Fibroblast of lung (primary cell): ENCODE results near the gene RNF19B. TPM values are rescaled to one million over a fixed set of nuclear protein-coding genes. Genes with fewer than 3 reads are reported as not detected.

Source experiments
- DNase-seq, 2 donors: peaks; one replicate each; pipeline versions ENCODE4 v3.0.0 to v3.0.0-alpha.2; 2010; ENCODE audit warnings: low read depth in 2 of 2
- H2AFZ ChIP-seq: 2 replicates; pipeline ENCODE4 v1.5.1; 2012; ENCODE audit warnings: low read length, control low read depth, inconsistent platforms
- H3K27ac ChIP-seq: 2 replicates; pipeline ENCODE4 v1.5.1; 2011; ENCODE audit warnings: low read length, control low read depth; ENCODE audit not compliant: insufficient read depth
- H3K27me3 ChIP-seq: 2 replicates; pipeline ENCODE4 v1.5.1; 2011; ENCODE audit warnings: mild to moderate bottlenecking, low read length; ENCODE audit not compliant: control insufficient read depth, insufficient read depth
- H3K36me3 ChIP-seq: 2 replicates; pipeline ENCODE4 v1.5.1; 2011; ENCODE audit warnings: low read length; ENCODE audit not compliant: control insufficient read depth, insufficient read depth
- H3K4me1 ChIP-seq: 2 replicates; pipeline ENCODE4 v1.5.1; 2011; ENCODE audit warnings: low read length; ENCODE audit not compliant: control insufficient read depth, insufficient read depth; ENCODE audit errors: extremely low read depth
- H3K4me2 ChIP-seq: 2 replicates; pipeline ENCODE4 v1.5.1; 2011; ENCODE audit warnings: low read length, control low read depth; ENCODE audit not compliant: insufficient read depth; ENCODE audit errors: extremely low read depth
- H3K4me3 ChIP-seq, 4 experiments: fragments of 200-600 bp in 1 of 4; sonication (generic) in 1 of 4; replicated peaks in 1 of 4; 2 replicates each; pipeline ENCODE4 v1.5.1; 2011 to 2016; ENCODE audit warnings: low read length in 4 of 4, low read depth in 3 of 4, mild to moderate bottlenecking in 3 of 4, control low read depth in 2 of 4, inconsistent platforms in 1 of 4, mixed read lengths in 1 of 4; ENCODE audit not compliant: insufficient read depth in 1 of 4; ENCODE audit errors: control extremely low read depth in 1 of 4
- H3K79me2 ChIP-seq: 2 replicates; pipeline ENCODE4 v1.5.1; 2012; ENCODE audit warnings: mild to moderate bottlenecking, low read length, inconsistent platforms; ENCODE audit not compliant: control insufficient read depth, insufficient read depth
- H3K9ac ChIP-seq: 2 replicates; pipeline ENCODE4 v1.5.1; 2011; ENCODE audit warnings: mild to moderate bottlenecking, low read length, control low read depth; ENCODE audit not compliant: insufficient read depth
- H3K9me3 ChIP-seq: 2 replicates; pipeline ENCODE4 v1.5.1; 2012; ENCODE audit warnings: low read depth, low read length; ENCODE audit not compliant: control insufficient read depth, insufficient read depth
- H4K20me1 ChIP-seq: 2 replicates; pipeline ENCODE4 v1.5.1; 2011; ENCODE audit warnings: low read length; ENCODE audit not compliant: control insufficient read depth, insufficient read depth; ENCODE audit errors: extremely low read depth
- EZH2 ChIP-seq: IDR thresholded peaks from 2 replicates; pipeline ENCODE4 v1.5.1; 2012; ENCODE audit warnings: low read length, control low read depth, mild to moderate bottlenecking; ENCODE audit errors: missing control alignments
- polyA plus RNA-seq, 2 donors: library from polyadenylated mRNA; depleted of rRNA in 1 of 2; stranded (reverse) in 1 of 2; unstranded in 1 of 2; fragments of >200 nt; gene quantifications; 2 replicates each; pipeline ENCODE4 v1.2.1, GENCODE V29; 2011 to 2012; ENCODE audit warnings: missing spikeins in 1 of 2
- total RNA-seq: library from RNA; depleted of rRNA; stranded (reverse); fragments of >200 nt; gene quantifications from 2 replicates; pipeline ENCODE4 v1.2.1, GENCODE V29; 2014
- TF ChIP-seq, protein P1 (sequence below), 2 donors: IDR thresholded peaks in 1 of 2; conservative IDR thresholded peaks in 1 of 2; 1 replicate in 1 of 2; 2 replicates in 1 of 2; pipeline ENCODE4 v1.5.1; 2011 to 2012; ENCODE audit warnings: low read length in 2 of 2, control low read depth in 1 of 2, inconsistent platforms in 1 of 2, low read depth in 1 of 2, mild to moderate bottlenecking in 1 of 2

Gene RNF19B
- total and polyA plus RNA-seq, 2 donors (not counting 1 experiment from before 2014, with no cell fraction given), result 10.1 to 15.4 TPM

DNA sequence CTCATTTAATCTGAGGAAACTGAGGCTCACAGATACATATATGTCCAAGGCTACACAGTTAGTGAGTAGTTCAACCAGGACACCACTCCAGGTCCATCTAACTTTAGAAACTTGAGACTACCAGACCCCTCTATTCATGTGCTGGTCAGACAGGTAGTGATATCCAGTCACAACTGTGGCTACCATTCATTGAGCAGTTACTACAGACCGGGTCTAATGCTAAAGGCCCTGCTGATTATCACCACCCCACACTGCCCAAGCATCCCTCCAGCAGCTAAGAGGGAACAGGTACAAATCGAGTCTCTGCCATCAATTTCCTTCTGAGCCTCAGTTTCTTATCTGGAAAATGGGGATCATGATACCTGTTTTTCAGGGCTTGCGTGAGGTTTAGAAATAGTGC, 73.0 kb downstream of the RNF19B start:
- Histone ChIP-seq H3K27ac (no peak overlapping the region), H3K9ac (no peak overlapping the region), H4K20me1 (no peaks in the 10 kb centered on the region), H3K36me3 (no peaks in the 10 kb centered on the region), H3K4me3 (no peak overlapping the region), H3K4me1 (no peaks in the 10 kb centered on the region), H2AFZ (no peak overlapping the region), H3K9me3 (no peaks in the 10 kb centered on the region), H3K27me3 (peaks cover 22% of the 10 kb centered on the region), H3K4me2 (no peak overlapping the region), H3K79me2 (no peaks in the 10 kb centered on the region)
- DNase-seq, result no peak
- TF ChIP-seq, protein P1, sequence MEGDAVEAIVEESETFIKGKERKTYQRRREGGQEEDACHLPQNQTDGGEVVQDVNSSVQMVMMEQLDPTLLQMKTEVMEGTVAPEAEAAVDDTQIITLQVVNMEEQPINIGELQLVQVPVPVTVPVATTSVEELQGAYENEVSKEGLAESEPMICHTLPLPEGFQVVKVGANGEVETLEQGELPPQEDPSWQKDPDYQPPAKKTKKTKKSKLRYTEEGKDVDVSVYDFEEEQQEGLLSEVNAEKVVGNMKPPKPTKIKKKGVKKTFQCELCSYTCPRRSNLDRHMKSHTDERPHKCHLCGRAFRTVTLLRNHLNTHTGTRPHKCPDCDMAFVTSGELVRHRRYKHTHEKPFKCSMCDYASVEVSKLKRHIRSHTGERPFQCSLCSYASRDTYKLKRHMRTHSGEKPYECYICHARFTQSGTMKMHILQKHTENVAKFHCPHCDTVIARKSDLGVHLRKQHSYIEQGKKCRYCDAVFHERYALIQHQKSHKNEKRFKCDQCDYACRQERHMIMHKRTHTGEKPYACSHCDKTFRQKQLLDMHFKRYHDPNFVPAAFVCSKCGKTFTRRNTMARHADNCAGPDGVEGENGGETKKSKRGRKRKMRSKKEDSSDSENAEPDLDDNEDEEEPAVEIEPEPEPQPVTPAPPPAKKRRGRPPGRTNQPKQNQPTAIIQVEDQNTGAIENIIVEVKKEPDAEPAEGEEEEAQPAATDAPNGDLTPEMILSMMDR (conservative IDR thresholded peaks at IDR 0.05 in 1 of 2, IDR thresholded peaks at IDR 0.05 in 1 of 2; ENCODE audit: low read depth in 1 of 2, low read length in 2 of 2), result no peak
- TF ChIP-seq EZH2, result no peak

DNA sequence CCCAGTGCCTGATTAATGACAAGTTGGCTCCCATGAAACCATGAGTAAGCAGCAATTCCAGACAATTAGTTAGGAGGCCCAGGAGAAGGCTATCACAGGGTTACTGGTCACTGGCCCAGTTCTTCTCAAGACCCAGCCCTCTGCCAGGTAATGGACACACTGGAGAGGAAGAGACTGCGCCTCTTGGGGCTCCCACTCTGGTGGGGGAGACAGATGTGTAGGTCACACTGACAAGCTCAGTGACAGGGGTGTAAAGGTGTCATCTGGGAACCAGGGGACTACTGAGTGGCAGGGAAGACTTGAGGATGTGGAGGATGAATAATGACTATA, 73.4 kb downstream of the RNF19B start:
- DNase-seq, result peak in 1 of 2 donors; percentile 20
- no peak overlapping the region for H2AFZ ChIP-seq
- no peak overlapping the region for H3K27ac ChIP-seq
- no peaks in the 10 kb centered on the region for H3K4me1 ChIP-seq
- H3K4me3 ChIP-seq, result no peak overlapping the region
- H3K36me3 ChIP-seq, result no peaks in the 10 kb centered on the region
- H3K9ac ChIP-seq, result no peak overlapping the region
- H4K20me1 ChIP-seq, result no peaks in the 10 kb centered on the region
- TF ChIP-seq, protein P1 (conservative IDR thresholded peaks at IDR 0.05 in 1 of 2, IDR thresholded peaks at IDR 0.05 in 1 of 2; ENCODE audit: low read depth in 1 of 2, low read length in 2 of 2), result no peak
- TF ChIP-seq EZH2, result no peak
- peaks cover 22% of the 10 kb centered on the region for H3K27me3 ChIP-seq
- H3K4me2 ChIP-seq, result no peak overlapping the region
- H3K9me3 ChIP-seq, result no peaks in the 10 kb centered on the region
- no peaks in the 10 kb centered on the region for H3K79me2 ChIP-seq

DNA sequence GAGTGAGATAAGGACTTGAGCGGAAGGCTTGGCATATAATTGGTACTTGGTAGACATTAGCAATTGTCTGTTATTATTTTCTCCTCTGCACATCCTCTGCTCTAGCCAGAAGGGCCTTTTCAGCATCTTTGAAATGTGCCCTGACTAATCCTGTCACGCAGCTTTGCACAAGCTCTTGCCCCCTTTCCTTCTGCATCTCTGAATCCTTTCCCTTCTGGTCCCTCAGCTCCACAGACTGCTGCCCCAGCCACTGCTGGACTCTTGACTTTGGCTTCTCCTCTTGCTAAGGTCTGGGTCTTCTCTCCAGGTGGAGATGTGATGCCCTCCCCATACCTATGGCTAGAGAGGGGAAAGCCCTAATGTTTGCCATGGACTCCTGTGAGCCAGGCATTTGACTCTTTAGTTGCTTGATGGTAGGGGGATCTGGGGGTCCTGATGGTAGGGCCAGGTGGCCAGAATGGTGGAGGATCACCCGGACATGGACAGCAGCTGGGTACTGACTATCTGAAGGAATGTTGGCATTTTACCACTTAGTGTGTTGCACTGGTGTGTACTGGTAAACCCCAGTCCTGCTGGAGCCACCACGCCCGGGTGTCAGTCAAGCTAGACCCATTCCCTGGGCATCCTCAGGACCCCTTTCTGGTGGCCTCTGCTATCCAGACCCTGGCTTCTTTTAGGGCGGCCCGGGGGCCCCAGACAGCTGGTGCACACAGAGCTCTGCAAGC, 73.9 kb downstream of the RNF19B start:
- Histone ChIP-seq H3K4me2 (no peak overlapping the region), H3K79me2 (no peaks in the 10 kb centered on the region), H3K27ac (no peak overlapping the region), H3K36me3 (no peaks in the 10 kb centered on the region), H3K4me1 (no peaks in the 10 kb centered on the region), H3K9ac (no peak overlapping the region), H4K20me1 (no peaks in the 10 kb centered on the region), H2AFZ (no peak overlapping the region), H3K4me3 (no peak overlapping the region), H3K9me3 (no peaks in the 10 kb centered on the region), H3K27me3 (peaks cover 25% of the 10 kb centered on the region)
- DNase-seq, result no peak
- TF ChIP-seq, protein P1 (conservative IDR thresholded peaks at IDR 0.05 in 1 of 2, IDR thresholded peaks at IDR 0.05 in 1 of 2; ENCODE audit: low read depth in 1 of 2, low read length in 2 of 2), result no peak
- TF ChIP-seq EZH2, result no peak
